HG03442 (cell line): ENCODE data around the gene PTPRK.

ENCODE experiments used
- ATAC-seq: cut with Tn5 transposase; IDR thresholded peaks from one replicate; pipeline ENCODE4 v1.9.1; 2021; ENCODE audit warnings: mild to moderate bottlenecking, moderate library complexity; ENCODE audit not compliant: unreplicated experiment

The PTPRK gene

GRCh38 chr6:128520436-128521281 is at the start of gene PTPRK:
TSS of gene PTPRK (minus strand) at chr6:128520599. CDS start at chr6:128520358, 241 bp downstream.
- ATAC-seq: peak; percentile 93

- no peak for ATAC-seq
Observed at GRCh38 chr6:128567029-128567428, 46.6 kb upstream of the PTPRK start.

GRCh38 chr6:128560966-128561365 is 40.6 kb upstream of the PTPRK start:
- ATAC-seq: no peak

GRCh38 chr6:128558924-128559323 is 38.5 kb upstream of the PTPRK start:
- no peak for ATAC-seq

- no peak for ATAC-seq
Observed at GRCh38 chr6:128558021-128558420, 37.6 kb upstream of the PTPRK start.

GRCh38 chr6:128557081-128557480 is 36.7 kb upstream of the PTPRK start:
- no peak for ATAC-seq

- no peak for ATAC-seq
Observed at GRCh38 chr6:128554302-128554701, 33.9 kb upstream of the PTPRK start.

- no peak for ATAC-seq
Observed at GRCh38 chr6:128541261-128541660, 20.9 kb upstream of the PTPRK start.

GRCh38 chr6:128538763-128539162 is 18.4 kb upstream of the PTPRK start:
- no peak for ATAC-seq

- no peak for ATAC-seq
Observed at GRCh38 chr6:128532827-128533226, 12.4 kb upstream of the PTPRK start.

GRCh38 chr6:128532136-128532535 is 11.7 kb upstream of the PTPRK start:
- no peak for ATAC-seq

- ATAC-seq: no peak
Observed at GRCh38 chr6:128531696-128532095, 11.3 kb upstream of the PTPRK start.

GRCh38 chr6:128528241-128528640 is 7.8 kb upstream of the PTPRK start:
- no peak for ATAC-seq

- no peak for ATAC-seq
Observed at GRCh38 chr6:128527375-128527774, 7.0 kb upstream of the PTPRK start.

- no peak for ATAC-seq
Observed at GRCh38 chr6:128526152-128526914, 5.9 kb upstream of the PTPRK start.

GRCh38 chr6:128525406-128525805 is 5.0 kb upstream of the PTPRK start:
- no peak for ATAC-seq

GRCh38 chr6:128521282-128521632 is 858 bp upstream of the PTPRK start:
- ATAC-seq: no peak

GRCh38 chr6:128519931-128520435 is 416 bp downstream of the PTPRK start:
- ATAC-seq: peak; percentile 20

GRCh38 chr6:128519132-128519930 is 1.1 kb downstream of the PTPRK start:
- ATAC-seq: no peak

- ATAC-seq: no peak
Observed at GRCh38 chr6:128518434-128519131, 1.8 kb downstream of the PTPRK start.

GRCh38 chr6:128517124-128517523 is 3.3 kb downstream of the PTPRK start:
- no peak for ATAC-seq
